ENCODE results near the gene SYT12.

Gene SYT12

DNA sequence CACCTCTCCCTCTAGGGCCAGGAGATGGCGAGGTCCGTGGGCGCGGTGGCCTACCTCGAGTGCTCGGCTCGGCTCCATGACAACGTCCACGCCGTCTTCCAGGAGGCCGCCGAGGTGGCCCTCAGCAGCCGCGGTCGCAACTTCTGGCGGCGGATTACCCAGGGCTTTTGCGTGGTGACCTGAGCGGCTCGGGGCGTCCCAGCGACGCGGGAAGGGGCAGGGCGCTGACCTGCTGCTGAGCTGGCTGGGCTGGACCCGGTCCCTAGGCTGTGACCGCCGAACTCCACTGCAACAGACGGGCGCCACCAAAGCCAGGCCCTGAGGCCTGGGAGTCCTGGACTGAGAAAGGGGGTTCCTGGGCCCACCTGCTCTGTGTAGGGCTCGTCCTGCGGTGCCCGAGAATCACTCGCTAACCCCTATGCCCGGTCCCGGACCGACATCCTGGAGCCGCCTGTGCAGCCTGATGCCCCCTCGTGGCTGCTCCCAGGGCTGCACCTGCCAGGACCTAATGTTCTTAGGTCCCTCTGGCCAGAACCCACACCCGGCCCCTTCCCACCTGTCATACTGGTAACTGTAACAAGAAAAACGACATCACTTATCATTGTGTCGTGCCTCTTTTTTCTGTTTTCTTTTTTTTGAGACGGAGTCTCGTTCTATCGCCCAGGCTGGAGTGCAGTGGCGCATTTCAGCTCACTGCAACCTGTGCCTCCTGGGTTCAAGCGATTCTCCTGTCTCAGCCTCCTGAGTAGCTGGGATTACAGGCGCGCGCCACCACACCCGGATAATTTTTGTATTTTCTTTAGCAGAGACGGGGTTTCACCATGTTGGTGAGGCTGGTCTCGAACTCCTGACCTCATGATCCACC lies 48.7 kb downstream of the SYT12 start:
- in situ Hi-C loops (cut with MboI; ENCODE audit: low pct_unique_long_range_greater_than_20kb, low sequenced_read_pairs, unreplicated experiment), result no loop called here
- peak; percentile 94 for DNase-seq (ENCODE audit: low spot score)
- TF ChIP-seq, protein P1, sequence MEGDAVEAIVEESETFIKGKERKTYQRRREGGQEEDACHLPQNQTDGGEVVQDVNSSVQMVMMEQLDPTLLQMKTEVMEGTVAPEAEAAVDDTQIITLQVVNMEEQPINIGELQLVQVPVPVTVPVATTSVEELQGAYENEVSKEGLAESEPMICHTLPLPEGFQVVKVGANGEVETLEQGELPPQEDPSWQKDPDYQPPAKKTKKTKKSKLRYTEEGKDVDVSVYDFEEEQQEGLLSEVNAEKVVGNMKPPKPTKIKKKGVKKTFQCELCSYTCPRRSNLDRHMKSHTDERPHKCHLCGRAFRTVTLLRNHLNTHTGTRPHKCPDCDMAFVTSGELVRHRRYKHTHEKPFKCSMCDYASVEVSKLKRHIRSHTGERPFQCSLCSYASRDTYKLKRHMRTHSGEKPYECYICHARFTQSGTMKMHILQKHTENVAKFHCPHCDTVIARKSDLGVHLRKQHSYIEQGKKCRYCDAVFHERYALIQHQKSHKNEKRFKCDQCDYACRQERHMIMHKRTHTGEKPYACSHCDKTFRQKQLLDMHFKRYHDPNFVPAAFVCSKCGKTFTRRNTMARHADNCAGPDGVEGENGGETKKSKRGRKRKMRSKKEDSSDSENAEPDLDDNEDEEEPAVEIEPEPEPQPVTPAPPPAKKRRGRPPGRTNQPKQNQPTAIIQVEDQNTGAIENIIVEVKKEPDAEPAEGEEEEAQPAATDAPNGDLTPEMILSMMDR (IDR thresholded peaks at IDR 0.05; ENCODE audit: extremely low read depth, insufficient read depth, missing control alignments), result peak; percentile 91

DNA sequence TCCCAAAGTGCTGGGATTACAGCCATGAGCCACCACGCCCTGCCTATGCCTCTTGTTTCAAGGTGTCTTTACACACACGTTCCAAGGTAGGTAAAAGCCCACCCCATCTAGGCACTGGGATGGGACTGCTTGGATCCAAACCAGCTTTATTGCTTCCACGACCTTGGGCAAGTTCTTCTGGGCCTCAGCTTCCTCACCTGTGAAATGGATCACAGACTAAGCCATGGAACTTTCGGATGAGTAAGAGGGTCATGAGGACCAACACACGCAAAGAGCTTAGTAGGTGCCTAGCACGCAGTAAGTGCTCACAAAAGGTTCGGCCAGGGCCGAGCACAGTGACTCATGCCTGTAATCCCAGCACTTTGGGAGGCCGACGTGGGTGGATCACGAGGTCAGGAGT lies 49.4 kb downstream of the SYT12 start:
- in situ Hi-C loops (cut with MboI; ENCODE audit: low pct_unique_long_range_greater_than_20kb, low sequenced_read_pairs, unreplicated experiment), result no loop called here
- no peak for DNase-seq (ENCODE audit: low spot score)
- TF ChIP-seq, protein P1 (IDR thresholded peaks at IDR 0.05; ENCODE audit: extremely low read depth, insufficient read depth, missing control alignments), result no peak

DNA sequence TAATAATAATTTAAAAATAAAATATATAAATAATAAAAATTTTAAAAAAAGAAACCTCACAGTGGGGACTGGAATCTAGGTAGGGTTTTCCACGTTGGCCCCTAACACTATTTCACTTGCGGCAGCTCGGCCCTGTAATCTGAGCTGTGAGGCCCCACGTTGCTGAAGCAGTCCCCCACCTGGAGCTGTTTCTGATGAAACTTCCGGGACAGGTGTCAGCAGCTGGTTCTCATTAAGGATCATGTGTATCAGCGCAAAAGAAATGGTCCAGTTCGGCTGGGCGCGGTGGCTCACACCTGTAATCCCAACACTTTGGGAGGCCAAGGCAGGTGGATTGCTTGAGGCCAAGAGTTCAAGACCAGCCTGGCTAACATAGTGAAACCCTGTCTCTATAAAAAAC lies 51.0 kb downstream of the SYT12 start:
- no peak for DNase-seq (ENCODE audit: low spot score)
- TF ChIP-seq, protein P1 (IDR thresholded peaks at IDR 0.05; ENCODE audit: extremely low read depth, insufficient read depth, missing control alignments), result no peak
- in situ Hi-C loops (cut with MboI; ENCODE audit: low pct_unique_long_range_greater_than_20kb, low sequenced_read_pairs, unreplicated experiment), result no loop called here

DNA sequence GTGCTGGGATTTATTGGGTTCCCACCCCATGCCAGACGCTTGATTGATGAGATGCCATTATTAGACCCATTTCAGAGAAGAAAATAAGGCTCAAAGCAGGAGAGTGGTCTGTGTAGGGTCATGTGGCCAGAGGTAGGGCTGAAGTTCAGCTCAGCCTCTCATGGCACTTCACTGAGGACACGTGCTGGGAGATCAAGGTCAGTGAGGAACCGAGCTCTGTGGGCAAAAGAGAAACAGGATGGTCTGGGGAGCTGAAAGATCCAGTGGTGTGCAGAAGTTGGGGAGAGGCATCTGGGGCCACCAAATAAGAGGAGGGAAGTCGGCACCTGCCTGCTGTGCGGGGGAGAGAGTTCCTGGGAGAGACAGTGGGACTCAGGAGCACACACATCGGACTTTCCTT lies 53.3 kb downstream of the SYT12 start:
- TF ChIP-seq, protein P1 (IDR thresholded peaks at IDR 0.05; ENCODE audit: extremely low read depth, insufficient read depth, missing control alignments), result no peak
- in situ Hi-C loops (cut with MboI; ENCODE audit: low pct_unique_long_range_greater_than_20kb, low sequenced_read_pairs, unreplicated experiment), result no loop called here
- no peak for DNase-seq (ENCODE audit: low spot score)

DNA sequence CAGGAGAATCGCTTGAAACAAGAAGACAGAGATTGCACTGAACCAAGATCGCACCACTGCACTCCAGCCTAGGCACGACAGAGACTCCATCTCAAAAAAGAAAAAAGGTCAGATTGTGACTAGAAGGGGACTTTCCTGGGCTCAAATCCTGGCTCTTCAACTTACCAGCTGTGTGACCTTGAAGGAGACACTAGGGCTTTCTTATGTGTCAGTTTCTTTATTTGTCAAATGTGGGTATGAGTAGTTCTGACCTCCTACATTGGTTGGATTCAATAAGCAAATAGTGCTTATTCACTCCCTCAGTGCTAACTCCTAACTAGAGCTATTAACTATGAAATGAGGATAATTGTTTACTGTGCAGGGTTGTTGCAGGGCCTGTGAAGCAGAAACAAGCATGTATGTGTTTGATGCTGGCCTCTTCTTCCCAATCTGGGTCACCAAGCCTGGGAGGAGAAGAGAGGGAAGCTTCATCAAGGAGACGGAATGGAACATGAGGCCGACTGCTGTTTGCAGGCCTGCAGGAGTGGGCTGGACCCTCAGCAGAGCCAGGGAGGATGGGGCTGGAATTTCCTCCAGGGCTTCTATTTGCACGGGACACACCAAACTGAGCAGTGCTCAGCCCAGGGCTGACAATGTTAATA lies 56.3 kb downstream of the SYT12 start:
- DNase-seq (ENCODE audit: low spot score), result peak; percentile 58
- TF ChIP-seq, protein P1 (IDR thresholded peaks at IDR 0.05; ENCODE audit: extremely low read depth, insufficient read depth, missing control alignments), result no peak
- in situ Hi-C loops (cut with MboI; ENCODE audit: low pct_unique_long_range_greater_than_20kb, low sequenced_read_pairs, unreplicated experiment), result no loop called here

DNA sequence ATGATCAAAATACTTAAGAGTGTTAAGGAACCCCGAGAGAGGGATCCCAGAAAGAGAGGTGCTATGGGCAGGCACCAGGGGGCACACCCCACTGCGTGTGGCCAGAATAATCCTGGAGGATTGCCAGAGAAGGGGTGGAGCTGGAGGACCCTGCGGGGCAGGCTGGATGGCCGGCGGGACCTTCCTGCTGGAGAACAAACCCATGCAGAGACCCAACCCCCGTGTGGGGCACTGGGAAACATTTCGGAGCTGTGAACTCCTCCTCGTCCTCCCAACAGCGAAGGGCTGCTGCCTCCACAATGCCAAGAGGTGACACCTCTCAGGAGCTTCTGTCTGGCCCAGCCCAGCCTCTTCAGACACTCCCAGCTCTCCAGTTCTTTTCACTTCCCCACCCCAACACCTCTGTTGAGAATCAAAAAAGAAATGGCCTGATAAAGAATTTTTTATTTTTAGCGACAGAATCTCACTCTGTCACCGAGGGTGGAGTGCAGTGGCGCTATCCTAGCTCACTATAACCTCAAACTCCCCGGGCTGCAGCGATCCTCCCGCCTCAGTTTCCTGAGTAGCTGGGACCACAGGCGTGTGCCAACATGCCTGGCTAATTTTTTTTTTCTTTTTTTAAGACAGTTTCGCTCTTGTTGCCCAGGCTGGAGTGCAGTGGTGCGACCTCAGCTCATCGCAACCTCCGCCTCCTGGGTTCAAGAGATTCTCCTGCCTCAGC lies 59.3 kb downstream of the SYT12 start:
- no peak for DNase-seq (ENCODE audit: low spot score)
- TF ChIP-seq, protein P1 (IDR thresholded peaks at IDR 0.05; ENCODE audit: extremely low read depth, insufficient read depth, missing control alignments), result peak; percentile 34
- in situ Hi-C loops (cut with MboI; ENCODE audit: low pct_unique_long_range_greater_than_20kb, low sequenced_read_pairs, unreplicated experiment), result loop anchor here (10.0 kb wide), 1 partner anchor 83 kb away; no protein-coding TSS in a partner anchor
